T-helper 2 cell (primary cell): Measurements from ENCODE around the gene PAK2.
"Not testable (repeated sequence)": the region's sequence is repeated elsewhere in the genome, so short reads cannot be mapped to it uniquely, and the experiment has no call there.

Source experiments
- DNase-seq, 5 experiments: peaks; one replicate each; pipeline versions ENCODE4 v3.0.0 to v3.0.0-alpha.2; 2012 to 2022

Gene PAK2

DNA sequence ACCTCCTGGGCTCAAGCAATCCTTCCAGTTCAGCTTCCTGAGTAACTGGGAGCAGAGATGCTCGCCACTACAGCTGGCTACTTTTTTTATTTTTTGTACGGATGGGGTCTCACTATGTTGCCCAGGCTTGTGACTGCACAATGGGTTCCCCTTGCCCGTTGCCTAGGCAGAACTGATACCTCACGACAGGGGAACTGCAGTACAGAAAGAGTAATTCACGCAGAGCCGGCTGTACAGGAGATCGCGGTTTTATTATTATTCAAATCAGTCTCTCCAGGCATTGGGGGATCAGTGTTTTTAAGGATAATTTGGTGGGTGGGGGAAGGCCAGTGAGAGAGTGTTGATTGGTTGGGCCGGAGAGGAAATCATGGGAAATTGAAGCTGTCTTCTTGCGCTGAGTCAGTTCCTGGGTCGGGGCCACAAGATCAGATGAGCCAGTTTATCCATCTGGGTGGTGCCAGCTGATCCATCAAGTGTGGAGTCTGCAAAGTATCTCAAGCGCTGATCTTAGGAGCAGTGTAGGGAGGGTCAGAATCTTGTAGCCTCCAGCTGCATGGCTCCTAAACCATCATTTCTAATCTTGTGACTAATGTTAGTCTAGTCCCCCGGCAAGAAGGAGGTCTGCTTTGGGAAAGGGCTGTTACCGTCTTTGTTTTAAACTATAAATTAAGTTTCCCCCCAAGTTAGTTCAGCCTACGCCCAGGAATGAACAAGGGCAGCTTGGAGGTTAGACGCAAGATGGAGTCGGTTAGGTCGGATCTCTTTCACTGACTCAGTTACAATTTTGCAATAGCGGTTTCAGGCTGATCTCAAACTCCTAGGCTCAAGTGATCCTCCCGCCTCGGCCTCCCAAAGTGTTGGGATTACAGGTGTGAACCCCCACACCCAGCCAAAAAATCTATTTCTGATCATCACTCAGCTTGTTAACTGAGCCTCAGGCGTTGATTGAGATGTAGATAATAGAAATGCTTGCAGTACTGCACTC lies 104.9 kb downstream of the PAK2 start:
- not testable (repeated sequence) for DNase-seq

DNA sequence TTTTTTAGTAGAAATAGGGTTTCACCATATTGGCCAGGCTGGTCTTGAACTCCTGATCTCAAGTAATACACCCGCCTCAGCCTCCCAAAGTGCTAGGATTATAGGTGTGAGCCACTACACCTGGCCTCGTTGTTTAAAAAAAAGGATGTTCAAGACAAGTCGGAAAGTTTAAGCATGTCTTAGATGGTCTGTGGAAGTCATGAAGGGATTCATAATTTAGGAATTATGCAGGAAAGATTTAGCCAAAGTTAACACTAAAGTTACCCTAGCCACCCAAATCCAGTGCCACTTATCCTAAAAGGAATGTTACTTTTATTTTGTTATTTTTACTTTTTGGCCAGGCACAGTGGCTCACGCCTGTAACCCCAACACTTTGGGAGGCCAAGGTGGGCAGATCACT lies 108.7 kb downstream of the PAK2 start:
- not testable (repeated sequence) for DNase-seq

- DNase-seq, result no peak
These were observed 109.6 kb downstream of the PAK2 start for GRCh38 chr3:196849180-196849741.

GRCh38 chr3:196863000-196863399 lies 123.3 kb downstream of the PAK2 start:
- DNase-seq, result not testable (repeated sequence)

- no peak for DNase-seq
These were observed 127.5 kb downstream of the PAK2 start for GRCh38 chr3:196867155-196867506.

DNA sequence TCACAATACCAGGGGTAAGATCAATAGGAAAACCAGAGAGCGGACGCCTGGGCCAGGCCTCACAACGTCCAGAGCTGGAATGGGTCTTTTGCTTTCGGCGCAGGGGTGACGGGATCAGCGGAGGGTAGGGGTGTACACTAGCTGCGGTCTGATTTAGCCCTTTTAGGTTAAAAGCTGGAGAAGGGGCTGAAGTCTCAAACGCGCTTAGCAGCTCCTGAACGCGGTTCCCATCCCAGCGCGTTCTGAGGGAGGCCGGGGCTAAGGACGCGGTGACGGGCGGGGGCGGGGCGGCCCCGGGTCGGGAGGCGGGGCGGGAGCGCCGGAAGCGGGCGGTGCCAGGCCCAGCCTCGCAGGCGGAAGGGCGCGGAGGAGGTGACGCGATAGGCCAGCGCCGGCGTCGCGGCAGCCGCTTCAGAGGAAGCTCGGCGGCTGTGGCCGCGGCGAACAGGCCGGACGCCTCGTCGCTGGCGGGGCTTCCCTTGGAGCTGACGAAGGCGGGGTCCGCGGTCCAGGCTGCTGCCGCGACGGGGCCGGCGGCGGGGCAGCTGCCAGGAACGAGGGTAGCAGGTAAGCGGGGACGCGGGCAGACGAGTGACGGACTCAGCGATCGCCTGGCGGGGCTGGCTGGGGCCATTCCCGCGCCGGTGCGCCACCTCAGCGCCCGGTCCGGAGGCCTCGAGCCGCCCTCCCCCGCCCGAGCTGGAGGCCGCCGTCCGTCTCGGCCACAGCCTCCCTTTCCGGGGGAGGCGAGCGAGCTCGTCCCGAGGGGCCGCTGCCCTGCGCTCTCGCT lies 128.0 kb downstream of the PAK2 start, which contains the start of gene SENP5:
TSS of gene SENP5 (plus strand) at position 414 of the 790 bp plus-strand sequence. CDS start 17,262 bp downstream, outside the sequence.
- DNase-seq, result peak; percentile 81 to 95 (median 85)

DNA sequence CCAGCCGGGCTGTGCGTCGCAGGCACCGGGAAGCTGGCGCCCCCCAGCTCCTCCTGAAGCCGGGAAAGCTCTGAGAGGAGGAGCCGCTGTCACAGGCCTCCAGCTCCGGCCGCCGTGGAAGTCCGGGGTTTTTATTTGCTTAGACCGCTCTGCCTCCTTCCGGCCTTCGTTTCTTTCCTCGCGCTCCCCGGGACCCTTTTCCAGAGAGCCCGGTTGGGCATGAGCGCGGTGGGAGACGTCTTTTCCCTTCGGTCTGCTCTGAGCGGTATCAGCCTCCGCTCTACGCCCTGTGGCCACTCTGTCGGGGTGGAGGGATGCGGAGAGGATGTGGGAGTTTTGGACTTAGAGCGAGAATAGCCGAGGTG lies 128.6 kb downstream of the PAK2 start:
- DNase-seq, result peak in 2 of 5 experiments; percentile 12 to 27

GRCh38 chr3:196872316-196872715 lies 132.7 kb downstream of the PAK2 start:
- no peak for DNase-seq

- not testable (repeated sequence) for DNase-seq
These were observed 134.9 kb downstream of the PAK2 start for GRCh38 chr3:196874511-196875094.

GRCh38 chr3:196875258-196875657 lies 135.6 kb downstream of the PAK2 start:
- no peak for DNase-seq
